ENCODE results near the gene FXR1. TPM values are rescaled to one million over a fixed set of nuclear protein-coding genes. Genes with fewer than 3 reads are reported as not detected.

The FXR1 gene
- 69.7 to 113 TPM (median 81.9 TPM) in 5 replicates for total RNA-seq (2022; extraction: Qiagen RNA extraction; ENCODE audit: low read depth)

GRCh38 chr3:180912304-180913296 is at the start of gene FXR1:
TSS of gene FXR1 (plus strand) at chr3:180912670. CDS start at chr3:180912686, 16 bp downstream.

GRCh38 chr3:180989291-180990163 is 77.1 kb downstream of the FXR1 start, which contains the start of gene DNAJC19:
TSS of gene DNAJC19 (minus strand) at chr3:180989736. CDS start at chr3:180989602, 134 bp downstream.

Other genes with a start within 250 kb of the FXR1 start
- gene CCDC39, start 233.2 kb upstream of the FXR1 start, total RNA-seq (2022; extraction: Qiagen RNA extraction; ENCODE audit: low read depth), result not detected in 5 replicates
- gene DNAJC19, start 77.1 kb downstream of the FXR1 start, total RNA-seq (2022; extraction: Qiagen RNA extraction; ENCODE audit: low read depth), result 18.6 to 23.0 TPM (median 21.8 TPM) in 5 replicates

Measured in A549 treated with CpdA at 1 μM for 4 hours (cell line).